Measurements from ENCODE around the gene THSD4.

THSD4 gene

DNA sequence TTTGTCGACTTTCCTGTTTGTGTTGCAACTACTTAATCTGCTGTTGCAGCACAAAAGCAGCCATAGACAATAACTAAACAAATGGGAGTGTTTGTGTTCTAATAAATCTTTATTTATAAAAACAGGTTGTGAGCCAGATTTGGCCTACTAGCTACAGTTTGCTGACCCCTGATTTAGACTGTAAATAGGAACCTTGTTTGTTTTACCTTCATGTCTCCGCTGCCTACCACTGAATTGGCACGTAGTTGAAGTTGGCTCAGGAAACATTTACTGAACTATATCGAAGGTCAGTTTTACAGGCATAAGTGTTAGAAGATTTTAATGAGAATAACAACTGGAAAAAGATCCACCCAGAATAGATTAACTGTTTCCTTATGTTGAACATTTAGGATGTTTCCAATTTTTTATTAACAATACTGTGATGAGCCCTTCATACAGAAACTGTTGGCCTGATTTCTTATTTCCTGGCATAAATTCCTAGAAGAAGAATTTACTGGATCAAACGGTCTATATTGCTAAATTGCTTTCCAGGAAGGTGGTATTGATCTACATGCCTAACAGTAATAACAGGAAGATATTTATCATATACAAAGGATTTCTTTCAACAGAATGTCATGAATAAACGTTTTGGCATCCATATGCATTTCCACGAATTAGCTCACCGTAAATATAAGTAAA is 538.9 kb downstream of the THSD4 start:
- Histone ChIP-seq H3K4me3 (replicated peaks; ENCODE audit: insufficient read depth, low read length) (no peak overlapping the region), H3K27me3 (ENCODE audit: insufficient read depth, poor library complexity, severe bottlenecking) (no peaks in the 10 kb centered on the region), H3K27ac (replicated peaks) (no peak overlapping the region)
- DNase-seq (ENCODE audit: low read depth in 1 of 2, low spot score in 1 of 2): no peak
- TF ChIP-seq GABPA (IDR thresholded peaks at IDR 0.05; ENCODE audit: low read depth) (no peak), CTCF (IDR thresholded peaks at IDR 0.05; ENCODE audit: insufficient read depth, low read length) (no peak), SPI1 (IDR thresholded peaks at IDR 0.05; ENCODE audit: borderline replicate concordance, low read depth) (no peak), POLR2AphosphoS5 (IDR thresholded peaks at IDR 0.05; ENCODE audit: low read depth) (no peak)
- TF ChIP-seq, protein P1, sequence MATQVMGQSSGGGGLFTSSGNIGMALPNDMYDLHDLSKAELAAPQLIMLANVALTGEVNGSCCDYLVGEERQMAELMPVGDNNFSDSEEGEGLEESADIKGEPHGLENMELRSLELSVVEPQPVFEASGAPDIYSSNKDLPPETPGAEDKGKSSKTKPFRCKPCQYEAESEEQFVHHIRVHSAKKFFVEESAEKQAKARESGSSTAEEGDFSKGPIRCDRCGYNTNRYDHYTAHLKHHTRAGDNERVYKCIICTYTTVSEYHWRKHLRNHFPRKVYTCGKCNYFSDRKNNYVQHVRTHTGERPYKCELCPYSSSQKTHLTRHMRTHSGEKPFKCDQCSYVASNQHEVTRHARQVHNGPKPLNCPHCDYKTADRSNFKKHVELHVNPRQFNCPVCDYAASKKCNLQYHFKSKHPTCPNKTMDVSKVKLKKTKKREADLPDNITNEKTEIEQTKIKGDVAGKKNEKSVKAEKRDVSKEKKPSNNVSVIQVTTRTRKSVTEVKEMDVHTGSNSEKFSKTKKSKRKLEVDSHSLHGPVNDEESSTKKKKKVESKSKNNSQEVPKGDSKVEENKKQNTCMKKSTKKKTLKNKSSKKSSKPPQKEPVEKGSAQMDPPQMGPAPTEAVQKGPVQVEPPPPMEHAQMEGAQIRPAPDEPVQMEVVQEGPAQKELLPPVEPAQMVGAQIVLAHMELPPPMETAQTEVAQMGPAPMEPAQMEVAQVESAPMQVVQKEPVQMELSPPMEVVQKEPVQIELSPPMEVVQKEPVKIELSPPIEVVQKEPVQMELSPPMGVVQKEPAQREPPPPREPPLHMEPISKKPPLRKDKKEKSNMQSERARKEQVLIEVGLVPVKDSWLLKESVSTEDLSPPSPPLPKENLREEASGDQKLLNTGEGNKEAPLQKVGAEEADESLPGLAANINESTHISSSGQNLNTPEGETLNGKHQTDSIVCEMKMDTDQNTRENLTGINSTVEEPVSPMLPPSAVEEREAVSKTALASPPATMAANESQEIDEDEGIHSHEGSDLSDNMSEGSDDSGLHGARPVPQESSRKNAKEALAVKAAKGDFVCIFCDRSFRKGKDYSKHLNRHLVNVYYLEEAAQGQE (IDR thresholded peaks at IDR 0.05; ENCODE audit: insufficient replicate concordance, low read depth): no peak

- H3K27me3 ChIP-seq (ENCODE audit: insufficient read depth, poor library complexity, severe bottlenecking): no peaks in the 10 kb centered on the region
- no peak for DNase-seq (ENCODE audit: low read depth in 1 of 2, low spot score in 1 of 2)
- H3K4me3 ChIP-seq (replicated peaks; ENCODE audit: insufficient read depth, low read length): no peak overlapping the region
- TF ChIP-seq POLR2AphosphoS5 (IDR thresholded peaks at IDR 0.05; ENCODE audit: low read depth) (no peak), GABPA (IDR thresholded peaks at IDR 0.05; ENCODE audit: low read depth) (no peak), CTCF (IDR thresholded peaks at IDR 0.05; ENCODE audit: insufficient read depth, low read length) (no peak), SPI1 (IDR thresholded peaks at IDR 0.05; ENCODE audit: borderline replicate concordance, low read depth) (no peak)
- TF ChIP-seq, protein P1 (IDR thresholded peaks at IDR 0.05; ENCODE audit: insufficient replicate concordance, low read depth): no peak
- H3K27ac ChIP-seq (replicated peaks): no peak overlapping the region
These were observed 539.5 kb downstream of the THSD4 start for GRCh38 chr15:71654720-71655174.

GRCh38 chr15:71656425-71656824 is 541.2 kb downstream of the THSD4 start:
- Histone ChIP-seq H3K27ac (replicated peaks) (no peak overlapping the region), H3K4me3 (replicated peaks; ENCODE audit: insufficient read depth, low read length) (no peak overlapping the region), H3K27me3 (ENCODE audit: insufficient read depth, poor library complexity, severe bottlenecking) (no peaks in the 10 kb centered on the region)
- DNase-seq (ENCODE audit: low read depth in 1 of 2, low spot score in 1 of 2): no peak
- TF ChIP-seq SPI1 (IDR thresholded peaks at IDR 0.05; ENCODE audit: borderline replicate concordance, low read depth): no peak
- no peak for TF ChIP-seq CTCF (IDR thresholded peaks at IDR 0.05; ENCODE audit: insufficient read depth, low read length)
- TF ChIP-seq GABPA (IDR thresholded peaks at IDR 0.05; ENCODE audit: low read depth): no peak
- TF ChIP-seq POLR2AphosphoS5 (IDR thresholded peaks at IDR 0.05; ENCODE audit: low read depth): no peak
- TF ChIP-seq, protein P1 (IDR thresholded peaks at IDR 0.05; ENCODE audit: insufficient replicate concordance, low read depth): no peak

All from HL-60 (cell line).